ENCODE measurements around the gene RERGL.
A peak's percentile ranks its signal among the peaks of the same experiment; 100 is the strongest.

Gene RERGL

DNA sequence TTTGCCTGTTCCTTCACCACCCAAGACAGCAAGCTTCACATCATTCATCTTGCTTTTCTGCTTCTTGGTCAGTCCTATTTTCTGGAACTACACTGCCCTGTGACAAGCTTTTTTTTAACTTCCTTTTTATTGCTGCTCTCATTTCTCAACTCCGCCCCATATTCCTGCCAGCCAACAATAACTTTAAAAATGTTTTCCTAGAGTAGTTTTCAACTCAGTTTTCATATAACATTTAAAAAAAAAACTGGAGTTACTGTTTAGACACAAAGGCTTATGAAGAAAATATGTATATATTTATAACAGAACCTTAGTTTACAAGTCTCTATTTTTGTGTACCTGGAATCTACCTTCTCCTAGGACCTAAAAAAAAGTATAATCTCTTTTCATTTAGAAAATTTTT is at the start of gene RERGL:
Gene RERGL, minus strand, starts transcription at position 101 of the 400 bp plus-strand sequence. Its CDS starts 53 bp downstream, at position 48.
- TF ChIP-seq, protein P1, sequence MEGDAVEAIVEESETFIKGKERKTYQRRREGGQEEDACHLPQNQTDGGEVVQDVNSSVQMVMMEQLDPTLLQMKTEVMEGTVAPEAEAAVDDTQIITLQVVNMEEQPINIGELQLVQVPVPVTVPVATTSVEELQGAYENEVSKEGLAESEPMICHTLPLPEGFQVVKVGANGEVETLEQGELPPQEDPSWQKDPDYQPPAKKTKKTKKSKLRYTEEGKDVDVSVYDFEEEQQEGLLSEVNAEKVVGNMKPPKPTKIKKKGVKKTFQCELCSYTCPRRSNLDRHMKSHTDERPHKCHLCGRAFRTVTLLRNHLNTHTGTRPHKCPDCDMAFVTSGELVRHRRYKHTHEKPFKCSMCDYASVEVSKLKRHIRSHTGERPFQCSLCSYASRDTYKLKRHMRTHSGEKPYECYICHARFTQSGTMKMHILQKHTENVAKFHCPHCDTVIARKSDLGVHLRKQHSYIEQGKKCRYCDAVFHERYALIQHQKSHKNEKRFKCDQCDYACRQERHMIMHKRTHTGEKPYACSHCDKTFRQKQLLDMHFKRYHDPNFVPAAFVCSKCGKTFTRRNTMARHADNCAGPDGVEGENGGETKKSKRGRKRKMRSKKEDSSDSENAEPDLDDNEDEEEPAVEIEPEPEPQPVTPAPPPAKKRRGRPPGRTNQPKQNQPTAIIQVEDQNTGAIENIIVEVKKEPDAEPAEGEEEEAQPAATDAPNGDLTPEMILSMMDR (IDR thresholded peaks at IDR 0.05; ENCODE audit: insufficient read depth, low read depth, low read length, missing control alignments): no peak
- no peak within 1 kb of the TSS for H3K4me3 ChIP-seq (ENCODE audit: low read depth, low read length)
- no peak for DNase-seq (ENCODE audit: low read depth)

DNA sequence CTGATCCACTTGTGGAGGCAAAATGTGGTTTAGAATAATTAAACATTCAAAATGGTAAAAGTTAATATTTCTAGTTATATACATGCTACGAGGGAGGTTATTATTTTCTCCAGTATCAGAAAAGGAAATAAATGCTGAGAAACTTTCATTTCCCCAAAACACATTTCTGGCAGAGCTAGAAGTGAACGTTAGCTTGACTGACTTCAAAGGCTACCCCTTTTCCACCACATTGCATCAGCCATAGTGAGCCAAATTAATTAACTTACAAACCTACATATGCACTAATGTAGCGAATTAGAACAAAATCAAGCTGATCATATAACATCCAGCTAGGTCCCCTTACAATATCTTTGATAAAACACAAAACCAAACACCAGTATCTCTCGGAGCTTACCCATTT is 49.3 kb upstream of the RERGL start:
- TF ChIP-seq, protein P1 (IDR thresholded peaks at IDR 0.05; ENCODE audit: insufficient read depth, low read depth, low read length, missing control alignments): no peak
- no peak overlapping the region for H3K4me3 ChIP-seq (ENCODE audit: low read depth, low read length)
- DNase-seq (ENCODE audit: low read depth): no peak

DNA sequence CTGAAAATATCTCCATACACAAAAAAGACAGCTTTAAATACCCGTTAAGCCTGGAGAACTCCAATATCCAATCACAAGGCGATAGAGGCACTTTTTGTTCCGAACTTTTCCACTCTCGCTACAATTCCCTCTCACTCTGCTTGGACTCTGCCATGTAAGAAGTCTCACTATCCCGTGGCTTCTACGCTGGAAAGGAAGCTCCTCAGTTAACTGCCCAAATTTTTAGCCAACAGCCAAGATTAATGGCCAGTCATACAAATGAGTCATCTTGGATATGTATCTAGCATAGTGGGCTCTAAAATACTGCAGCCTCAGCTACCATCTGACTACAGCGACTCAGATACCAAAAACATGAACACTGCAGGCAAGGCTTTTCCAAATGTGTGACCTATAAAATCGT is 45.5 kb upstream of the RERGL start:
- TF ChIP-seq, protein P1 (IDR thresholded peaks at IDR 0.05; ENCODE audit: insufficient read depth, low read depth, low read length, missing control alignments): no peak
- no peak overlapping the region for H3K4me3 ChIP-seq (ENCODE audit: low read depth, low read length)
- DNase-seq (ENCODE audit: low read depth): no peak

GRCh38 chr12:18135086-18135485 is 45.1 kb upstream of the RERGL start:
- TF ChIP-seq, protein P1 (IDR thresholded peaks at IDR 0.05; ENCODE audit: insufficient read depth, low read depth, low read length, missing control alignments): no peak
- H3K4me3 ChIP-seq (ENCODE audit: low read depth, low read length): no peak overlapping the region
- DNase-seq (ENCODE audit: low read depth): no peak

- DNase-seq (ENCODE audit: low read depth): peak; percentile 52
- H3K4me3 ChIP-seq (ENCODE audit: low read depth, low read length): no peak overlapping the region
- TF ChIP-seq, protein P1 (IDR thresholded peaks at IDR 0.05; ENCODE audit: insufficient read depth, low read depth, low read length, missing control alignments): no peak
Observed at GRCh38 chr12:18130851-18131250, 40.9 kb upstream of the RERGL start.

DNA sequence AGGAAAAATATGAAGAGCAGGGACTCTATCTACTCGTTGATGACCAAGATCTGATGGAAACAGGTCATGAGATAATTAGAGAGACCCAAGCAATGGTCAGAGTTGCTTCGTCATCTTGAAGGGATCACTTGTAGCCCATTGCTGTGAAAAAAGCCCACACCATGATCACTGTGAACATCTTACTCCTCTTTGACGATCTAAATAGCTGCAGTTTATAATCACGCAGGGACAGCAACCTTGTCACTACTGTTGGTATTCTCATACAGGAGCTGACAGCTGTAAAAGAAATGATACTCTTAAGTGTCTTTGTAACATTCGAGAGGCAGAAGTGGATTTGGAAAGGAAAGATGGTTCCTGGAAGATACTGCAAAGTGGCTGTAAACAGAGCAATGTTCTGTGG is 33.7 kb upstream of the RERGL start:
- no peak overlapping the region for H3K4me3 ChIP-seq (ENCODE audit: low read depth, low read length)
- DNase-seq (ENCODE audit: low read depth): no peak
- TF ChIP-seq, protein P1 (IDR thresholded peaks at IDR 0.05; ENCODE audit: insufficient read depth, low read depth, low read length, missing control alignments): no peak

DNA sequence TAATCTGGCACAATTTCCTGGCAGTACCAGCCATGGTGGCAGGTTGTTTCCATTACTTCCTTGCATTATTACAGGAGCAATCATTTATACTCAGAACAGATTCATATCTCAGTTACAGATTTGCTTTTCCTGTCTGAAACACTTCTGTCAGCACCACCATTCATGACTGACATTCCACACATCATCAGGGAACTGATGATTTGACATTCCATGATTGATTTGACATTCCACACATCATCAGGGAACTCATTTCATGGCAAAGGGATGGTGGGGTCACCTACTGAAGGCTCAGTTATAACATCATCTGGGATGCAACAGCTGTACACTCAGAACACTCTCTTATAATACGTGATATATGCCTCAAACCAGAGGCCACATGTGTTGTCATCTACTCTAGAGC is 30.9 kb upstream of the RERGL start:
- DNase-seq (ENCODE audit: low read depth): no peak
- TF ChIP-seq, protein P1 (IDR thresholded peaks at IDR 0.05; ENCODE audit: insufficient read depth, low read depth, low read length, missing control alignments): no peak
- H3K4me3 ChIP-seq (ENCODE audit: low read depth, low read length): no peak overlapping the region

All from GM12865 (cell line).